Caco-2 (cell line): Measurements from ENCODE around the gene CILP. TPM values are rescaled to one million over a fixed set of nuclear protein-coding genes. Genes with fewer than 3 reads are reported as not detected.

Source experiments
- BruUV-seq: library from RNA; stranded (reverse); fragments of 400-500 nt; replicated peaks from 2 replicates; lab custom pipeline; 2021; lab: Mats Ljungman, UMichigan
- CTCF ChIA-PET: fragments of 300-600 bp; sonication (Branson Sonifier 250); formaldehyde crosslinking; loops from one replicate; lab custom pipeline; 2022; ENCODE audit warnings: antibody characterized with exemption; lab: Charles Lee
- POLR2A ChIA-PET: fragments of 300-600 bp; sonication (Branson Sonifier 250); formaldehyde crosslinking; loops from one replicate; lab custom pipeline; 2022; ENCODE audit warnings: antibody characterized with exemption; lab: Charles Lee
- DNase-seq, 2 experiments: peaks; one replicate each; pipeline versions ENCODE4 v3.0.0 to v3.0.0-alpha.2; 2020 to 2022
- H3K27me3 ChIP-seq: replicated peaks from 2 replicates; pipeline ENCODE4 v1.6.0; 2011; ENCODE audit warnings: low read length; ENCODE audit not compliant: control insufficient read depth, insufficient read depth
- H3K36me3 ChIP-seq: 2 replicates; pipeline ENCODE4 v1.5.1; 2011; ENCODE audit warnings: low read length; ENCODE audit not compliant: control insufficient read depth, insufficient read depth
- H3K4me1 ChIP-seq: fragments of 250-450 bp; sonication (Bioruptor Pico); 2 replicates; pipeline ENCODE4 v1.5.1; 2020; ENCODE audit warnings: mild to moderate bottlenecking
- H3K4me3 ChIP-seq: 2 replicates; pipeline ENCODE4 v1.5.1; 2011; ENCODE audit warnings: low read depth, mild to moderate bottlenecking, control low read depth, low read length
- H3K9me3 ChIP-seq: fragments of 250-450 bp; sonication (Bioruptor Pico); 2 replicates; pipeline ENCODE4 v1.5.1; 2020; ENCODE audit warnings: mild to moderate bottlenecking, moderate library complexity
- H3K27ac Mint-ChIP-seq: one replicate; pipeline ENCODE4 v1.8.0; 2022; ENCODE audit warnings: mixed read lengths; ENCODE audit not compliant: unreplicated experiment
- H3K27me3 Mint-ChIP-seq: one replicate; pipeline ENCODE4 v1.8.0; 2022; ENCODE audit warnings: mixed read lengths; ENCODE audit not compliant: insufficient read depth, unreplicated experiment
- H3K36me3 Mint-ChIP-seq: one replicate; pipeline ENCODE4 v1.8.0; 2022; ENCODE audit warnings: mild to moderate bottlenecking, mixed read lengths; ENCODE audit not compliant: insufficient read depth, unreplicated experiment
- H3K4me1 Mint-ChIP-seq: one replicate; pipeline ENCODE4 v1.8.0; 2022; ENCODE audit warnings: low read depth, mixed read lengths; ENCODE audit not compliant: unreplicated experiment
- H3K4me3 Mint-ChIP-seq: one replicate; pipeline ENCODE4 v1.8.0; 2022; ENCODE audit warnings: mild to moderate bottlenecking, moderate library complexity, mixed read lengths; ENCODE audit not compliant: unreplicated experiment
- H3K9me3 Mint-ChIP-seq: one replicate; pipeline ENCODE4 v1.8.0; 2022; ENCODE audit warnings: mixed read lengths; ENCODE audit not compliant: unreplicated experiment
- CTCF ChIP-seq, 2 experiments: fragments of 200-600 bp in 1 of 2; IDR thresholded peaks; 1 replicate in 1 of 2; 2 replicates in 1 of 2; pipeline versions ENCODE4 v1.5.1 to v1.8.0; 2011 to 2022; ENCODE audit warnings: antibody characterized with exemption in 1 of 2, control low read depth in 1 of 2, inconsistent platforms in 1 of 2, low read depth in 1 of 2, low read length in 1 of 2, mild to moderate bottlenecking in 1 of 2, moderate library complexity in 1 of 2; ENCODE audit not compliant: insufficient read depth in 1 of 2, severe bottlenecking in 1 of 2, unreplicated experiment in 1 of 2
- intact Hi-C: fragments of 100-400 bp; cut with micrococcal nuclease; formaldehyde crosslinking; loops from one replicate; pipeline ENCODE4 v1.10.0; 2022; ENCODE audit not compliant: unreplicated experiment
- total RNA-seq: library from RNA; stranded (reverse); gene quantifications from 2 replicates; pipeline ENCODE4 v1.2.3, GENCODE V29; 2022

The CILP gene
- total RNA-seq, 1 experiment from 2014 or later = not detected

- no peaks in the 10 kb centered on the region for H3K27me3 Mint-ChIP-seq
- no peaks in the 10 kb centered on the region for H3K27me3 ChIP-seq
- peaks cover 10% of the 10 kb centered on the region for H3K4me1 Mint-ChIP-seq
- H3K4me3 ChIP-seq = no peak overlapping the region
- DNase-seq = no peak
- H3K27ac Mint-ChIP-seq = no peak overlapping the region
- CTCF ChIA-PET = interaction anchor here (0.7 kb wide), 1 partner anchor 103 kb away, joined by 4 read pairs; the partner anchor contains the start of gene UBAP1L
- no peaks in the 10 kb centered on the region for H3K36me3 ChIP-seq
- BruUV-seq = no TSS peak
- no peaks in the 10 kb centered on the region for H3K9me3 ChIP-seq
- TF ChIP-seq CTCF (IDR thresholded peaks at IDR 0.05; ENCODE audit: insufficient read depth in 1 of 2, low read depth in 1 of 2, low read length in 1 of 2, severe bottlenecking in 1 of 2, unreplicated experiment in 1 of 2) = no peak
- POLR2A ChIA-PET = no interaction called here
- H3K4me1 ChIP-seq = peaks cover 10% of the 10 kb centered on the region; the same call in 1 of the 2 replicates
- H3K36me3 Mint-ChIP-seq = no peaks in the 10 kb centered on the region
- no peaks in the 10 kb centered on the region for H3K9me3 Mint-ChIP-seq
- no peak overlapping the region for H3K4me3 Mint-ChIP-seq
- intact Hi-C loops = no loop called here
Observed at GRCh38 chr15:65217526-65218482, 6.5 kb upstream of the CILP start.

- H3K4me3 Mint-ChIP-seq = no peak overlapping the region
- ChIA-PET POLR2A (interaction anchor here (0.5 kb wide), 1 partner anchor 90 kb away, joined by 3 read pairs; no protein-coding TSS in a partner anchor), CTCF (no interaction called here)
- DNase-seq = no peak
- H3K36me3 Mint-ChIP-seq = no peaks in the 10 kb centered on the region
- no peak overlapping the region for H3K27ac Mint-ChIP-seq
- no TSS peak for BruUV-seq
- no peaks in the 10 kb centered on the region for H3K27me3 ChIP-seq
- intact Hi-C loops = no loop called here
- H3K9me3 ChIP-seq = no peaks in the 10 kb centered on the region
- H3K36me3 ChIP-seq = no peaks in the 10 kb centered on the region
- H3K4me3 ChIP-seq = no peak overlapping the region
- 0 out of 2 replicates have a peak, but pooled peaks cover 6% of the 10 kb centered on the region for H3K4me1 ChIP-seq
- H3K27me3 Mint-ChIP-seq = no peaks in the 10 kb centered on the region
- H3K9me3 Mint-ChIP-seq = no peaks in the 10 kb centered on the region
- H3K4me1 Mint-ChIP-seq = peaks cover 10% of the 10 kb centered on the region
- no peak for TF ChIP-seq CTCF (IDR thresholded peaks at IDR 0.05; ENCODE audit: insufficient read depth in 1 of 2, low read depth in 1 of 2, low read length in 1 of 2, severe bottlenecking in 1 of 2, unreplicated experiment in 1 of 2)
Observed at GRCh38 chr15:65215496-65215895, 4.2 kb upstream of the CILP start.

- CTCF ChIA-PET = no interaction called here
- H3K4me1 ChIP-seq = 0 out of 2 replicates have a peak, but pooled peaks cover 6% of the 10 kb centered on the region
- no peaks in the 10 kb centered on the region for H3K27me3 ChIP-seq
- DNase-seq = no peak
- Mint-ChIP-seq H3K27ac (no peak overlapping the region), H3K4me1 (peaks cover 10% of the 10 kb centered on the region), H3K27me3 (no peaks in the 10 kb centered on the region), H3K9me3 (no peaks in the 10 kb centered on the region), H3K4me3 (no peak overlapping the region), H3K36me3 (no peaks in the 10 kb centered on the region)
- H3K4me3 ChIP-seq = no peak overlapping the region
- H3K9me3 ChIP-seq = no peaks in the 10 kb centered on the region
- TF ChIP-seq CTCF (IDR thresholded peaks at IDR 0.05; ENCODE audit: insufficient read depth in 1 of 2, low read depth in 1 of 2, low read length in 1 of 2, severe bottlenecking in 1 of 2, unreplicated experiment in 1 of 2) = no peak
- no TSS peak for BruUV-seq
- intact Hi-C loops = no loop called here
- H3K36me3 ChIP-seq = no peaks in the 10 kb centered on the region
- POLR2A ChIA-PET = no interaction called here
Observed at GRCh38 chr15:65214010-65214409, 2.7 kb upstream of the CILP start.
